ENCODE data around the gene ATF1.
"Not testable (repeated sequence)": the region's sequence is repeated elsewhere in the genome, so short reads cannot be mapped to it uniquely, and the experiment has no call there.

ATF1 gene

GRCh38 chr12:50814921-50815320 lies 51.0 kb downstream of the ATF1 start:
- H3K14ac ChIP-seq (ENCODE audit: low read length); H3K27ac ChIP-seq (ENCODE audit: low read depth, low read length); H2AFZ ChIP-seq (ENCODE audit: insufficient read depth, low read length, poor library complexity); H3K18ac ChIP-seq (ENCODE audit: low read length); H4K8ac ChIP-seq (ENCODE audit: low read depth, low read length); H3K27me3 ChIP-seq (ENCODE audit: insufficient read depth, low read length); H3K79me2 ChIP-seq (ENCODE audit: control insufficient read depth, insufficient read depth, low read length, poor library complexity); H3K9me3 ChIP-seq (ENCODE audit: insufficient read depth, low read depth, low read length); H2AK5ac ChIP-seq (ENCODE audit: low read length); H4K91ac ChIP-seq (ENCODE audit: low read depth, low read length); H3K4me3 ChIP-seq (ENCODE audit: low read depth, low read length); H3K9ac ChIP-seq (ENCODE audit: low read length); H4K12ac ChIP-seq (ENCODE audit: low read depth, low read length); H3K4ac ChIP-seq (ENCODE audit: low read depth, low read length); H2BK12ac ChIP-seq (ENCODE audit: low read length); H3K4me1 ChIP-seq (ENCODE audit: control insufficient read depth in 1 of 2, insufficient read depth in 2 of 2, low read length in 2 of 2); H2BK5ac ChIP-seq (ENCODE audit: low read depth, low read length, poor library complexity); H2BK120ac ChIP-seq (ENCODE audit: insufficient read depth, low read length, poor library complexity); H3K23ac ChIP-seq (ENCODE audit: low read length); H3K79me1 ChIP-seq (ENCODE audit: low read length); H3K4me2 ChIP-seq (ENCODE audit: low read length): not testable (repeated sequence)
- peak; percentile 76 to 90 for DNase-seq
- no CpG with 5 or more reads among the region's 7 CpGs for WGBS (ENCODE audit: extremely low coverage, insufficient coverage, insufficient read length)
- peaks cover 19 to 33% of the 10 kb centered on the region in 2 experiments for H3K36me3 ChIP-seq (ENCODE audit: control insufficient read depth in 1 of 2, insufficient read depth in 2 of 2, low read length in 2 of 2)

DNA sequence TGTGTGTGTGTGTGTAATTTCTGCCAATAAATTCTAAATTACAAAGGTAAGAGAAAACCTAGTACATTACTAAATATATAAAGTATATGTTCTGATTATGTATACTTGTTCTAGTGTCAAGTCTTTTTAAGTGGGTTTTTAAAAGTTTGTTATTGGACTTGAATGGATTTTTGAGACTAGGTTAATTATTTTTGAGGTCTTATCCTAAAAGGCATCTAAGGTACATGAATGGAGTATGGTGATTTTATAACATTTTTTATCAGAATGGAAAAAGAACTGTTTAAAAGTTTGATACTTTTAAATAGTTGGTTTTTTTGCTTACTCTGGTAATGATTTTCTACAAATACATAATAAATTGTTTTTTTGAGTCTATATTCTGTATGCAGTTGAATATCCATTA lies 56.3 kb downstream of the ATF1 start:
- no peak overlapping the region for H3K23ac ChIP-seq (ENCODE audit: low read length)
- H3K27ac ChIP-seq (ENCODE audit: low read depth, low read length) = no peak overlapping the region
- H3K79me1 ChIP-seq (ENCODE audit: low read length) = no peaks in the 10 kb centered on the region
- H3K79me2 ChIP-seq (ENCODE audit: control insufficient read depth, insufficient read depth, low read length, poor library complexity) = no peaks in the 10 kb centered on the region
- no peak overlapping the region for H4K91ac ChIP-seq (ENCODE audit: low read depth, low read length)
- H3K9me3 ChIP-seq (ENCODE audit: insufficient read depth, low read depth, low read length) = peaks cover 2% of the 10 kb centered on the region
- H3K27me3 ChIP-seq (ENCODE audit: insufficient read depth, low read length) = no peaks in the 10 kb centered on the region
- H3K9ac ChIP-seq (ENCODE audit: low read length) = no peak overlapping the region
- H3K4me2 ChIP-seq (ENCODE audit: low read length) = no peak overlapping the region
- no peak overlapping the region for H4K8ac ChIP-seq (ENCODE audit: low read depth, low read length)
- peaks cover 0 to 1% of the 10 kb centered on the region in 2 experiments for H3K4me1 ChIP-seq (ENCODE audit: control insufficient read depth in 1 of 2, insufficient read depth in 2 of 2, low read length in 2 of 2)
- H3K36me3 ChIP-seq (ENCODE audit: control insufficient read depth in 1 of 2, insufficient read depth in 2 of 2, low read length in 2 of 2) = peaks cover 11 to 17% of the 10 kb centered on the region in 2 experiments
- no peak overlapping the region for H2AFZ ChIP-seq (ENCODE audit: insufficient read depth, low read length, poor library complexity)
- H2BK12ac ChIP-seq (ENCODE audit: low read length) = no peak overlapping the region
- H2BK120ac ChIP-seq (ENCODE audit: insufficient read depth, low read length, poor library complexity) = no peak overlapping the region
- H3K4me3 ChIP-seq (ENCODE audit: low read depth, low read length) = no peak overlapping the region
- H3K18ac ChIP-seq (ENCODE audit: low read length) = no peak overlapping the region
- no peak for DNase-seq
- no peak overlapping the region for H2AK5ac ChIP-seq (ENCODE audit: low read length)
- no peak overlapping the region for H3K4ac ChIP-seq (ENCODE audit: low read depth, low read length)
- H4K12ac ChIP-seq (ENCODE audit: low read depth, low read length) = no peak overlapping the region
- H3K14ac ChIP-seq (ENCODE audit: low read length) = no peak overlapping the region
- no peak overlapping the region for H2BK5ac ChIP-seq (ENCODE audit: low read depth, low read length, poor library complexity)

DNA sequence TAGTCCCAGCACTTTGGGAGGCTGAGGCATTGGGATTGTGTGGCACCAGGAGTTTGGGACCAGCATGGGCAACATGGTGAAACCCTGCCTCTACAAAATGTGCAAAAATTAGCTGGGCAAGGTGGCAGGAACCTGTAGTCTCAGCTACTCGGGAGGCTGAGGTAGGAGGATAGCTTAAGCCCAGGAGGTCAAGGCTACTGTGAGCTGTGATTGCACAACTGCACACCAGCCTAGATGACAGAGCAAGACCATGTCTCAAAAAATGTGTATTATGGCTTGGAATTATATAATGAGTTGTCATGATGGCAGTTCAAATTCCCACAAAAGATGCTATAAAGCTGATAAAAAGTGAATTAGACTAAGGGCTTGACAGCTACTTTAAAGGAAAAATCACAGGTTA lies 58.2 kb downstream of the ATF1 start:
- Histone ChIP-seq H3K27me3 (ENCODE audit: insufficient read depth, low read length) (no peaks in the 10 kb centered on the region), H2BK5ac (ENCODE audit: low read depth, low read length, poor library complexity) (no peak overlapping the region), H3K4me2 (ENCODE audit: low read length) (no peak overlapping the region), H3K79me2 (ENCODE audit: control insufficient read depth, insufficient read depth, low read length, poor library complexity) (no peaks in the 10 kb centered on the region), H2AK5ac (ENCODE audit: low read length) (no peak overlapping the region), H3K14ac (ENCODE audit: low read length) (no peak overlapping the region), H4K8ac (ENCODE audit: low read depth, low read length) (no peak overlapping the region), H2AFZ (ENCODE audit: insufficient read depth, low read length, poor library complexity) (no peak overlapping the region), H3K23ac (ENCODE audit: low read length) (no peak overlapping the region), H3K9me3 (ENCODE audit: insufficient read depth, low read depth, low read length) (peaks cover 2% of the 10 kb centered on the region), H4K91ac (ENCODE audit: low read depth, low read length) (no peak overlapping the region), H3K4ac (ENCODE audit: low read depth, low read length) (no peak overlapping the region), H3K36me3 (ENCODE audit: control insufficient read depth in 1 of 2, insufficient read depth in 2 of 2, low read length in 2 of 2) (peaks cover 2 to 5% of the 10 kb centered on the region in 2 experiments), H3K79me1 (ENCODE audit: low read length) (no peaks in the 10 kb centered on the region), H2BK120ac (ENCODE audit: insufficient read depth, low read length, poor library complexity) (no peak overlapping the region), H3K4me1 (ENCODE audit: control insufficient read depth in 1 of 2, insufficient read depth in 2 of 2, low read length in 2 of 2) (peaks cover 0 to 1% of the 10 kb centered on the region in 2 experiments), H3K27ac (ENCODE audit: low read depth, low read length) (no peak overlapping the region), H3K18ac (ENCODE audit: low read length) (peak overlapping the region; percentile 59), H3K9ac (ENCODE audit: low read length) (no peak overlapping the region), H3K4me3 (ENCODE audit: low read depth, low read length) (no peak overlapping the region), H4K12ac (ENCODE audit: low read depth, low read length) (no peak overlapping the region), H2BK12ac (ENCODE audit: low read length) (no peak overlapping the region)
- WGBS (ENCODE audit: extremely low coverage, insufficient coverage, insufficient read length) = no CpG with 5 or more reads among the region's 1 CpG
- peak in 1 of 2 donors; percentile 27 for DNase-seq

- not testable (repeated sequence) for H4K8ac ChIP-seq (ENCODE audit: low read depth, low read length); H3K9me3 ChIP-seq (ENCODE audit: insufficient read depth, low read depth, low read length)
Observed at GRCh38 chr12:50823724-50824123, 59.8 kb downstream of the ATF1 start.

More at GRCh38 chr12:50823724-50824123, 59.8 kb downstream of the ATF1 start:
- H3K4me1 ChIP-seq (ENCODE audit: control insufficient read depth in 1 of 2, insufficient read depth in 2 of 2, low read length in 2 of 2); H3K4me2 ChIP-seq (ENCODE audit: low read length); H2BK120ac ChIP-seq (ENCODE audit: insufficient read depth, low read length, poor library complexity); H3K18ac ChIP-seq (ENCODE audit: low read length); H2AK5ac ChIP-seq (ENCODE audit: low read length); H4K91ac ChIP-seq (ENCODE audit: low read depth, low read length); H3K4me3 ChIP-seq (ENCODE audit: low read depth, low read length); H3K9ac ChIP-seq (ENCODE audit: low read length); DNase-seq; H3K27ac ChIP-seq (ENCODE audit: low read depth, low read length); H3K4ac ChIP-seq (ENCODE audit: low read depth, low read length); H3K23ac ChIP-seq (ENCODE audit: low read length); H3K79me2 ChIP-seq (ENCODE audit: control insufficient read depth, insufficient read depth, low read length, poor library complexity); H3K14ac ChIP-seq (ENCODE audit: low read length); H3K79me1 ChIP-seq (ENCODE audit: low read length); H2AFZ ChIP-seq (ENCODE audit: insufficient read depth, low read length, poor library complexity); H3K27me3 ChIP-seq (ENCODE audit: insufficient read depth, low read length); H2BK12ac ChIP-seq (ENCODE audit: low read length); H4K12ac ChIP-seq (ENCODE audit: low read depth, low read length); H3K36me3 ChIP-seq (ENCODE audit: control insufficient read depth in 1 of 2, insufficient read depth in 2 of 2, low read length in 2 of 2); H2BK5ac ChIP-seq (ENCODE audit: low read depth, low read length, poor library complexity): not testable (repeated sequence)
- no CpG with 5 or more reads among the region's 11 CpGs for WGBS (ENCODE audit: extremely low coverage, insufficient coverage, insufficient read length)

Measured in trophoblast cell (in vitro differentiated cells and primary cell).